NOMO-1 treated with dmso at 0.1 percent for 144 hours (cell line): Measurements from ENCODE around the gene TCF25.
"Not testable (repeated sequence)": the region's sequence is repeated elsewhere in the genome, so short reads cannot be mapped to it uniquely, and the experiment has no call there.

ENCODE experiments used
- DNase-seq: peaks from one replicate; lab custom pipeline; 2025; ENCODE audit not compliant: unreplicated experiment; lab: John Stamatoyannopoulos, UW

The TCF25 gene

GRCh38 chr16:89873109-89873971, at the start of gene TCF25:
TCF25 (plus strand) TSS chr16:89873592; CDS start chr16:89873668, 76 bp downstream.
- peak; percentile 54 for DNase-seq

GRCh38 chr16:89823824-89824148, 49.6 kb upstream of the TCF25 start:
- not testable (repeated sequence) for DNase-seq

- no peak for DNase-seq
Observed at GRCh38 chr16:89826531-89827382, 46.6 kb upstream of the TCF25 start.

GRCh38 chr16:89827383-89828198, 45.8 kb upstream of the TCF25 start:
- peak; percentile 0 for DNase-seq

GRCh38 chr16:89828199-89828869, 45.1 kb upstream of the TCF25 start, which contains the start of gene SPIRE2:
SPIRE2 (plus strand) TSS chr16:89828475; CDS start chr16:89828551, 76 bp downstream.
- DNase-seq = peak; percentile 33

GRCh38 chr16:89828870-89829629, 44.3 kb upstream of the TCF25 start:
- no peak for DNase-seq

GRCh38 chr16:89829630-89830437, 43.6 kb upstream of the TCF25 start:
- no peak for DNase-seq

- DNase-seq = no peak
Observed at GRCh38 chr16:89831810-89832328, 41.5 kb upstream of the TCF25 start.

GRCh38 chr16:89833664-89834363, 39.6 kb upstream of the TCF25 start:
- DNase-seq = not testable (repeated sequence)

- not testable (repeated sequence) for DNase-seq
Observed at GRCh38 chr16:89834813-89835363, 38.5 kb upstream of the TCF25 start.

- not testable (repeated sequence) for DNase-seq
Observed at GRCh38 chr16:89836484-89836883, 36.9 kb upstream of the TCF25 start.

GRCh38 chr16:89837014-89837546, 36.3 kb upstream of the TCF25 start:
- DNase-seq = no peak

- DNase-seq = no peak
Observed at GRCh38 chr16:89841275-89841674, 32.1 kb upstream of the TCF25 start.

GRCh38 chr16:89842471-89843408, 30.7 kb upstream of the TCF25 start:
- no peak for DNase-seq

- no peak for DNase-seq
Observed at GRCh38 chr16:89843409-89844350, 29.7 kb upstream of the TCF25 start.
